Esophagus squamous epithelium (tissue), 5 donors: ENCODE data around the gene INSL4. TPM values are rescaled to one million over a fixed set of nuclear protein-coding genes. Genes with fewer than 3 reads are reported as not detected.

Experiments used
- DNase-seq: peaks from one replicate; lab custom pipeline; 2025; lab: John Stamatoyannopoulos, UW
- H3K27ac ChIP-seq, 4 donors: fragments of 200-600 bp; sonication (generic); one replicate each; pipeline ENCODE4 v1.5.1; 2016 to 2019; ENCODE audit warnings: mild to moderate bottlenecking in 1 of 4
- H3K27me3 ChIP-seq, 4 donors: fragments of 200-600 bp; sonication (generic); 1 replicate in 3 of 4; 2 replicates in 1 of 4; pipeline versions ENCODE4 v1.5.1 to v1.6.0; 2017 to 2021; ENCODE audit warnings: antibody characterized with exemption in 1 of 4
- H3K36me3 ChIP-seq, 3 donors: fragments of 200-600 bp; sonication (generic); one replicate each; pipeline ENCODE4 v1.5.1; 2016 to 2019
- H3K4me1 ChIP-seq, 3 donors: fragments of 200-600 bp; sonication (generic); one replicate each; pipeline ENCODE4 v1.5.1; 2017 to 2019
- H3K4me3 ChIP-seq, 4 donors: fragments of 200-600 bp; sonication (generic); 1 replicate in 3 of 4; 2 replicates in 1 of 4; pipeline ENCODE4 v1.5.1; 2016 to 2019; ENCODE audit warnings: mild to moderate bottlenecking in 2 of 4, moderate library complexity in 1 of 4
- H3K9me3 ChIP-seq, 3 donors: fragments of 200-600 bp; sonication (generic); one replicate each; pipeline ENCODE4 v1.5.1; 2016 to 2019
- CTCF ChIP-seq, 6 experiments: fragments of 450-650 bp in 4 of 6; fragments of 200-600 bp in 2 of 6; sonication (generic) in 2 of 6; IDR thresholded peaks; one replicate each; pipeline ENCODE4 v1.5.1; 2016 to 2019; ENCODE audit warnings: antibody characterized with exemption in 6 of 6, mild to moderate bottlenecking in 4 of 6, moderate library complexity in 4 of 6
- POLR2A ChIP-seq, 4 donors: fragments of 450-650 bp; IDR thresholded peaks; one replicate each; pipeline ENCODE4 v1.6.1; 2017; ENCODE audit warnings: antibody characterized with exemption in 4 of 4, mild to moderate bottlenecking in 4 of 4, moderate library complexity in 3 of 4
- WGBS, 2 donors: methylation state at CpG; one replicate each; pipeline ENCODE4 v1.1.5; 2018; 5-methylcytosine and 5-hydroxymethylcytosine counted together
- intact Hi-C: fragments of 100-400 bp; cut with DNase I; formaldehyde crosslinking; loops from one replicate; pipeline ENCODE4 v1.15.0; 2022
- total RNA-seq, 4 donors: library from RNA; depleted of rRNA; stranded (reverse); fragments of >200 nt; gene quantifications; one replicate each; pipeline ENCODE4 v1.1.0, GENCODE V29; 2016
- donor health status: DM: yes; HTN: yes; CAD: no.

INSL4 gene
- total RNA-seq, 4 donors from 2014 or later, result not detected

- intact Hi-C loops, result no loop called here
Measured at GRCh38 chr9:5230554-5230953, 665 bp upstream of the INSL4 start.

GRCh38 chr9:5263351-5264218 is 32.4 kb downstream of the INSL4 start:
- TF ChIP-seq CTCF (IDR thresholded peaks at IDR 0.05) (peak in 1 of 6 experiments; percentile 20), POLR2A (IDR thresholded peaks at IDR 0.05) (no peak)
- intact Hi-C loops, result no loop called here
- Histone ChIP-seq H3K27me3 (no peaks in the 10 kb centered on the region), H3K4me1 (no peaks in the 10 kb centered on the region), H3K36me3 (no peaks in the 10 kb centered on the region), H3K27ac (no peak overlapping the region), H3K4me3 (no peak overlapping the region), H3K9me3 (no peaks in the 10 kb centered on the region)
- no peak for DNase-seq
- 47 to 48% methylated on average over 5 of the region's 5 CpGs for WGBS, 2 donors

More at GRCh38 chr9:5230554-5230953, 665 bp upstream of the INSL4 start:
- Histone ChIP-seq H3K36me3 (no peaks in the 10 kb centered on the region), H3K27ac (no peak overlapping the region), H3K4me3 (no peak overlapping the region), H3K27me3 (peaks cover 0 to 19% (median 0%) of the 10 kb centered on the region in 4 donors), H3K4me1 (no peaks in the 10 kb centered on the region), H3K9me3 (no peaks in the 10 kb centered on the region)
- TF ChIP-seq CTCF (IDR thresholded peaks at IDR 0.05) (no peak), POLR2A (IDR thresholded peaks at IDR 0.05) (no peak)
- DNase-seq, result no peak
- 52 to 67% methylated on average over 10 of the region's 10 CpGs for WGBS, 2 donors

GRCh38 chr9:5264219-5264595 is 33.0 kb downstream of the INSL4 start:
- TF ChIP-seq POLR2A (IDR thresholded peaks at IDR 0.05), result no peak
- TF ChIP-seq CTCF (IDR thresholded peaks at IDR 0.05), result no peak
- Histone ChIP-seq H3K9me3 (no peaks in the 10 kb centered on the region), H3K27ac (no peak overlapping the region), H3K4me3 (no peak overlapping the region), H3K4me1 (no peaks in the 10 kb centered on the region), H3K27me3 (no peaks in the 10 kb centered on the region), H3K36me3 (no peaks in the 10 kb centered on the region)
- intact Hi-C loops, result no loop called here
- no peak for DNase-seq

- no CpG with 5 or more reads among the region's 1 CpG for WGBS, 2 donors
- Histone ChIP-seq H3K27ac (no peak overlapping the region), H3K4me1 (no peaks in the 10 kb centered on the region), H3K9me3 (no peaks in the 10 kb centered on the region), H3K27me3 (no peaks in the 10 kb centered on the region), H3K36me3 (no peaks in the 10 kb centered on the region), H3K4me3 (no peak overlapping the region)
- DNase-seq, result no peak
- TF ChIP-seq POLR2A (IDR thresholded peaks at IDR 0.05), result no peak
- TF ChIP-seq CTCF (IDR thresholded peaks at IDR 0.05), result no peak
- intact Hi-C loops, result no loop called here
Measured at GRCh38 chr9:5265939-5266338, 34.7 kb downstream of the INSL4 start.

- no peak for TF ChIP-seq POLR2A (IDR thresholded peaks at IDR 0.05)
- TF ChIP-seq CTCF (IDR thresholded peaks at IDR 0.05), result no peak
- intact Hi-C loops, result no loop called here
- Histone ChIP-seq H3K4me3 (no peak overlapping the region), H3K4me1 (no peaks in the 10 kb centered on the region), H3K27me3 (no peaks in the 10 kb centered on the region), H3K36me3 (no peaks in the 10 kb centered on the region), H3K27ac (no peak overlapping the region), H3K9me3 (no peaks in the 10 kb centered on the region)
- 44 to 56% methylated on average over 6 of the region's 6 CpGs for WGBS, 2 donors
- no peak for DNase-seq
Measured at GRCh38 chr9:5269249-5269715, 38.1 kb downstream of the INSL4 start.
